Measurements from ENCODE around the gene ASIC1. TPM values are rescaled to one million over a fixed set of nuclear protein-coding genes. Genes with fewer than 3 reads are reported as not detected.

ASIC1 gene
- total RNA-seq, 1 donor from 2014 or later = 451 TPM

DNA sequence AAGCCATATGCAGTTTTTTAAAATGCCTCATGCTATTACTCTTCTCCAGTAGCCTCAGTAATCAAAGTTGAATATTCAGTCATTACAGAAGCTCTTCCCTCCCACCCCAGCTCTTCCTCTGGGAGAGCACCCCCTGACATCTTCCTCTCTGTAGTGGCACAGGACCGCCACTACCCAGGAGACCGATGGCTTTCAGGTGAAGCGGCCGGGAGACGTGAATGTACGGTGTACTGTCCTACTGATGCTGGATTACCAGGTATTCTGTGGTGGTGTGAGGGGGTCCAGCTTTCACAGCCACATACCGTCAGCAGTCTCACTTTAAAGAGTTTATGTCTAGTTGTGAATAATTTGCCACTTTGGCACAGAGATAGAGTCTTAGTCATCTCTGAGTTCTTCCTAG lies 32.3 kb downstream of the ASIC1 start:
- TF ChIP-seq CTCF (IDR thresholded peaks at IDR 0.05; ENCODE audit: partially characterized antibody, unreplicated experiment) = no peak
- H3K4me1 Mint-ChIP-seq (ENCODE audit: low read depth, unreplicated experiment) = peaks cover 6% of the 10 kb centered on the region
- H3K27me3 Mint-ChIP-seq (ENCODE audit: unreplicated experiment) = peaks cover 3% of the 10 kb centered on the region
- H3K36me3 Mint-ChIP-seq (ENCODE audit: unreplicated experiment) = no peaks in the 10 kb centered on the region
- DNase-seq = no peak
- H3K27ac Mint-ChIP-seq (ENCODE audit: unreplicated experiment) = no peak overlapping the region
- peaks cover 3% of the 10 kb centered on the region for H3K9me3 Mint-ChIP-seq (ENCODE audit: unreplicated experiment)
- H3K4me3 Mint-ChIP-seq (ENCODE audit: unreplicated experiment) = no peak overlapping the region

- Mint-ChIP-seq H3K36me3 (ENCODE audit: unreplicated experiment) (no peaks in the 10 kb centered on the region), H3K4me3 (ENCODE audit: unreplicated experiment) (no peak overlapping the region)
- TF ChIP-seq CTCF (IDR thresholded peaks at IDR 0.05; ENCODE audit: partially characterized antibody, unreplicated experiment) = no peak
Observed at GRCh38 chr12:50090391-50090790, 33.0 kb downstream of the ASIC1 start.

GRCh38 chr12:50097952-50098351 lies 40.6 kb downstream of the ASIC1 start:
- H3K4me3 Mint-ChIP-seq (ENCODE audit: unreplicated experiment) = no peak overlapping the region
- DNase-seq = no peak
- H3K36me3 Mint-ChIP-seq (ENCODE audit: unreplicated experiment) = peaks cover 6% of the 10 kb centered on the region
- no peak for TF ChIP-seq CTCF (IDR thresholded peaks at IDR 0.05; ENCODE audit: partially characterized antibody, unreplicated experiment)
- peaks cover 3% of the 10 kb centered on the region for H3K4me1 Mint-ChIP-seq (ENCODE audit: low read depth, unreplicated experiment)
- H3K9me3 Mint-ChIP-seq (ENCODE audit: unreplicated experiment) = peaks cover 4% of the 10 kb centered on the region
- no peaks in the 10 kb centered on the region for H3K27me3 Mint-ChIP-seq (ENCODE audit: unreplicated experiment)
- no peak overlapping the region for H3K27ac Mint-ChIP-seq (ENCODE audit: unreplicated experiment)

More at GRCh38 chr12:50090391-50090790, 33.0 kb downstream of the ASIC1 start:
- Mint-ChIP-seq H3K27me3 (ENCODE audit: unreplicated experiment) (peaks cover 3% of the 10 kb centered on the region), H3K4me1 (ENCODE audit: low read depth, unreplicated experiment) (peaks cover 6% of the 10 kb centered on the region), H3K27ac (ENCODE audit: unreplicated experiment) (no peak overlapping the region), H3K9me3 (ENCODE audit: unreplicated experiment) (peaks cover 2% of the 10 kb centered on the region)
- no peak for DNase-seq

DNA sequence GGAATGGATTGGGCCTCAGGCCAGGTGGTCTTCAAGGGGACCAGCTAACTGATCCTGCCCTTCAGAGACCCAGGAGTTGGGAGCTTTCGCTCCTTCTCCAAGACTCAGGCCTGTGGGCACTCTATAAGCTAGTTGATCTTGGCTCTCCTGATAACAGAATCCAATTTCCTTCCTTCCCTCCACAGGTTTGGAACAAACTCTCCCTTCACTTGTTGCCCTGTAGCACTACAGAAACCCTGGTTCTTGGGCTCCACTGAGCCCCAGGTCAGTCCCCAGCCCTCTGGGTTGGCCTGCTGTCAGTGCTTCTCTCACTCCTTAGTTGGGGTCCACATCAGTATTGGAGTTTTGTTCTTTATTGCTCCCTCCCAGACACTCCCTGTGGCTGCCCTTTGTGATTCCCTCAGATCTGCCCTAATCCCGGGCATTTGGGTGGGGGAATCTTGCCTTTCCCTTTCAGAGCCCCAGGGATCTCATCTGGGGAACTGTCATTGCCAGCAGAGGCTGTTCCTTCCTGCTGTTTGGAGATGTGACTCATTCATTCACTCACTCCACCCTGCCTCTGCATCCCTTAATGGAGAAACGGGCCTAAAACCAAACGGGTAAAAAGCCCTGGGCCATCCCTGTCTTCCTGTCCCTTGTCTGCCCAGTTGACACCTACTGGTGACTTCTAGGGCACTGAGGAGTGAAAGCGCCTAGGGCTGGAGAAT lies 42.1 kb downstream of the ASIC1 start:
- peaks cover 4% of the 10 kb centered on the region for H3K9me3 Mint-ChIP-seq (ENCODE audit: unreplicated experiment)
- H3K4me3 Mint-ChIP-seq (ENCODE audit: unreplicated experiment) = no peak overlapping the region
- no peak for DNase-seq
- peaks cover 6% of the 10 kb centered on the region for H3K36me3 Mint-ChIP-seq (ENCODE audit: unreplicated experiment)
- peaks cover 5% of the 10 kb centered on the region for H3K4me1 Mint-ChIP-seq (ENCODE audit: low read depth, unreplicated experiment)
- H3K27me3 Mint-ChIP-seq (ENCODE audit: unreplicated experiment) = no peaks in the 10 kb centered on the region
- no peak for TF ChIP-seq CTCF (IDR thresholded peaks at IDR 0.05; ENCODE audit: partially characterized antibody, unreplicated experiment)
- H3K27ac Mint-ChIP-seq (ENCODE audit: unreplicated experiment) = no peak overlapping the region

DNA sequence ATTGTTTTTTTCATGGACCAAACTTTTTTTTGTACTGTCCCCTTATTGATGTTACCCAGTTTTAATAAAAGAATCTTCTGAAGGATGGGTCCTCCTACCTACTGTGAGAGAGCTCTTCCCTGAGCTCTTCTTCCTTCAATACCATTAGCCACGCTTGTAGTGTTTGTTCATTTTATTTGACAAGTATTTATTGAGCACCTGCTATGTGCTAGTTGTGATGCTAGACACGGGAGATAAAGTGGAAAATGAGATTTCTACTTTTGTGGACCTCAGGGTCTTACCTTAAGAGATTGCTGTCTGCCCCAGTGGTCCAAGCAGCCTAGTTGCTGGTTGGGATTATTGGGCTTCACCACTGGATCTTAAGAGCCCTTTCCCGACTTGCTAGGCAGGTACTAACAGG lies 43.2 kb downstream of the ASIC1 start:
- no peak for TF ChIP-seq CTCF (IDR thresholded peaks at IDR 0.05; ENCODE audit: partially characterized antibody, unreplicated experiment)
- H3K4me3 Mint-ChIP-seq (ENCODE audit: unreplicated experiment) = no peak overlapping the region
- peaks cover 5% of the 10 kb centered on the region for H3K4me1 Mint-ChIP-seq (ENCODE audit: low read depth, unreplicated experiment)
- no peak for DNase-seq
- peaks cover 6% of the 10 kb centered on the region for H3K36me3 Mint-ChIP-seq (ENCODE audit: unreplicated experiment)
- peaks cover 4% of the 10 kb centered on the region for H3K9me3 Mint-ChIP-seq (ENCODE audit: unreplicated experiment)
- no peak overlapping the region for H3K27ac Mint-ChIP-seq (ENCODE audit: unreplicated experiment)
- no peaks in the 10 kb centered on the region for H3K27me3 Mint-ChIP-seq (ENCODE audit: unreplicated experiment)

Data from glutamatergic neuron (in vitro differentiated cells).